Measurements from ENCODE around the gene LTBP2. TPM values are rescaled to one million over a fixed set of nuclear protein-coding genes. Genes with fewer than 3 reads are reported as not detected.

The LTBP2 gene
- total RNA-seq, 2 donors from 2014 or later: 674 to 973 TPM

DNA sequence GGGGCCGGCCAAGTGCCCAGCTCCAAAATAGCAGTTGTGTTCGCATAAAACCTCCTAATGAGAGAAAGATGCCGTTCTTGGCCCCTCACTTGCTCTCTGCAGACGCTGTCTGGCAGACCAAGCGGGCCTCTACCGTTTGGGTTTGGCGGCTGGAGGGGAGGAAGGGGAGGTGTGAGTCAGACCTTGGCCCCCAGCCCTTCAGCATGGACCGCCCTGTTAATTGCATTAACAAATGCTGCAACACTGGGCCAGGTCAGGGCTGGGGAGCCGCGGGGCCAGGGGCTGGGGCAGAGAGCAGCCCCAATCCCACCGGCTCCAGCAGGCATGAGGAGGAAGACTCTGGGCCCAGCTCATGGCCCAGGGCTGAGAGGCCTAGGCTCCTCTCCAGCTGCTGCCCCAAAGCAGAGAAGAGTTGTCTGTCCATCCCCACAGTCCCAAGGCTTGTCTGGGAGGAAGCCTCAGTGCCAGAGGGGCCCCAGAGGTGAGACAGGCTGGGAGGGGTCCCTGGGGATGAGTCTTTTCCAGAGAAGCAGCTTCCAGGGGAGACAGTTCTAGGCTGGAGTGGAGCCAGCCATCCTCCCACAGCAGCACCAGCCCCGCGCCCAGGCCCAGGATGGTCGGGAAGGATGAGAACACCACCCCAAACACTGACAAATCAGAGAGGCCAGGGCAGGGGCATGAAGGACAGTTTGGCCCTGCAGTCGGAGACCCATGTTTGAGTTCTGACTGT lies 16.9 kb downstream of the LTBP2 start:
- peaks cover 67 to 97% of the 10 kb centered on the region in 2 donors for H3K4me1 ChIP-seq (ENCODE audit: control insufficient read depth in 1 of 2, low read depth in 2 of 2)
- ATAC-seq (ENCODE audit: insufficient number of reproducible peaks, low FRiP score, low read depth): no peak

DNA sequence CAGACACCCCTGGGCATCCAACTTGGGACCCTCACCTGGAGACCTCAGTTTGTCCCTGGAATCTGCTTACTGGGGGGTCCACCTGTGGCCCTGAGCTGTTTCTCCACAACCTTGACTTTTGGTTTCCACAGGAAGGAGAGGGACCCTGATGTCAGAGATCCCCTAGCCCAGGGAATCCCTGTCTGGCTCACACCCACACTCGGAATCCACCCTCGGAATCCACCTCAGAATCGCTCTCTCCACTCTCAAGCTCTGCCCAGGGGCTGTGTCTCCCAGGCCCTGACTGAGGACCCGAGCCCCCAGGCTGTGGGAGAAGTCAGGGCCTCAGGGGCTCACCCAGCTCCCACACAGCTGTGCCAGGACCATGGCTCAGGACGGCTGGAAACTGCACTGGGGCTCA lies 17.4 kb downstream of the LTBP2 start:
- no peak for ATAC-seq (ENCODE audit: insufficient number of reproducible peaks, low FRiP score, low read depth)
- no peaks in the 10 kb centered on the region for H3K9me3 ChIP-seq
- no peaks in the 10 kb centered on the region for H3K36me3 ChIP-seq
- H3K4me3 ChIP-seq: peak overlapping the region; percentile 31
- H3K4me1 ChIP-seq (ENCODE audit: control insufficient read depth in 1 of 2, low read depth in 2 of 2): peaks cover 65 to 97% of the 10 kb centered on the region in 2 donors
- H3K27me3 ChIP-seq (replicated peaks; ENCODE audit: insufficient read depth): no peaks in the 10 kb centered on the region
- TF ChIP-seq, protein P1, sequence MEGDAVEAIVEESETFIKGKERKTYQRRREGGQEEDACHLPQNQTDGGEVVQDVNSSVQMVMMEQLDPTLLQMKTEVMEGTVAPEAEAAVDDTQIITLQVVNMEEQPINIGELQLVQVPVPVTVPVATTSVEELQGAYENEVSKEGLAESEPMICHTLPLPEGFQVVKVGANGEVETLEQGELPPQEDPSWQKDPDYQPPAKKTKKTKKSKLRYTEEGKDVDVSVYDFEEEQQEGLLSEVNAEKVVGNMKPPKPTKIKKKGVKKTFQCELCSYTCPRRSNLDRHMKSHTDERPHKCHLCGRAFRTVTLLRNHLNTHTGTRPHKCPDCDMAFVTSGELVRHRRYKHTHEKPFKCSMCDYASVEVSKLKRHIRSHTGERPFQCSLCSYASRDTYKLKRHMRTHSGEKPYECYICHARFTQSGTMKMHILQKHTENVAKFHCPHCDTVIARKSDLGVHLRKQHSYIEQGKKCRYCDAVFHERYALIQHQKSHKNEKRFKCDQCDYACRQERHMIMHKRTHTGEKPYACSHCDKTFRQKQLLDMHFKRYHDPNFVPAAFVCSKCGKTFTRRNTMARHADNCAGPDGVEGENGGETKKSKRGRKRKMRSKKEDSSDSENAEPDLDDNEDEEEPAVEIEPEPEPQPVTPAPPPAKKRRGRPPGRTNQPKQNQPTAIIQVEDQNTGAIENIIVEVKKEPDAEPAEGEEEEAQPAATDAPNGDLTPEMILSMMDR (IDR thresholded peaks at IDR 0.05): no peak
- H3K27ac ChIP-seq: peak overlapping the region; percentile 89 to 96
- DNase-seq (ENCODE audit: low spot score): no peak

More for the DNA sequence above, 16.9 kb downstream of the LTBP2 start:
- peak overlapping the region; percentile 31 for H3K4me3 ChIP-seq
- no peaks in the 10 kb centered on the region for H3K36me3 ChIP-seq
- peak overlapping the region; percentile 89 to 96 for H3K27ac ChIP-seq
- TF ChIP-seq, protein P1 (IDR thresholded peaks at IDR 0.05): no peak
- H3K9me3 ChIP-seq: no peaks in the 10 kb centered on the region
- no peaks in the 10 kb centered on the region for H3K27me3 ChIP-seq (replicated peaks; ENCODE audit: insufficient read depth)
- DNase-seq (ENCODE audit: low spot score): no peak

DNA sequence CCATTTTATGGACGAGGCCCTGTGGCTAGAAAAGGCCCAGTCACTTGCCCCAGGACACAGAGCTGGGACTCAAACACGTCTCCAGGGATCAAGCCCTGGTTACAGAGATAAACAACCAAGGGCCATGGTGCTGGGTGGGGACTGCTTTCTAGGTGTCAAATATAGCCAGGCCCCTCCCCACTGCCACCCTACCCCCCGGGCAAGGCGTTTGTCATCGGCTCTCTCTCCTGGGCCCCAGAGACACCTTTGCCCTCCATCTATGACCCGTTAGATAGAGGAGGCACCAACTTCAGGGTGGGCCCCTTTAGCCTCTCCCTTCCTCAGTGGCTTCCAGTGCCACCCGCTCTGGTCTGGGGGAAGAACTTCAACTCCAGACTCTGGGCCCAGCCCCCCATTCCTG lies 18.0 kb downstream of the LTBP2 start:
- ATAC-seq (ENCODE audit: insufficient number of reproducible peaks, low FRiP score, low read depth) (no peak), DNase-seq (ENCODE audit: low spot score) (no peak)
- peaks cover 62 to 97% of the 10 kb centered on the region in 2 donors for H3K4me1 ChIP-seq (ENCODE audit: control insufficient read depth in 1 of 2, low read depth in 2 of 2)
- H3K27me3 ChIP-seq (replicated peaks; ENCODE audit: insufficient read depth): no peaks in the 10 kb centered on the region
- H3K36me3 ChIP-seq: no peaks in the 10 kb centered on the region
- H3K9me3 ChIP-seq: no peaks in the 10 kb centered on the region
- TF ChIP-seq, protein P1 (IDR thresholded peaks at IDR 0.05): no peak
- H3K4me3 ChIP-seq: no peak overlapping the region
- peak overlapping the region; percentile 89 to 96 for H3K27ac ChIP-seq

DNA sequence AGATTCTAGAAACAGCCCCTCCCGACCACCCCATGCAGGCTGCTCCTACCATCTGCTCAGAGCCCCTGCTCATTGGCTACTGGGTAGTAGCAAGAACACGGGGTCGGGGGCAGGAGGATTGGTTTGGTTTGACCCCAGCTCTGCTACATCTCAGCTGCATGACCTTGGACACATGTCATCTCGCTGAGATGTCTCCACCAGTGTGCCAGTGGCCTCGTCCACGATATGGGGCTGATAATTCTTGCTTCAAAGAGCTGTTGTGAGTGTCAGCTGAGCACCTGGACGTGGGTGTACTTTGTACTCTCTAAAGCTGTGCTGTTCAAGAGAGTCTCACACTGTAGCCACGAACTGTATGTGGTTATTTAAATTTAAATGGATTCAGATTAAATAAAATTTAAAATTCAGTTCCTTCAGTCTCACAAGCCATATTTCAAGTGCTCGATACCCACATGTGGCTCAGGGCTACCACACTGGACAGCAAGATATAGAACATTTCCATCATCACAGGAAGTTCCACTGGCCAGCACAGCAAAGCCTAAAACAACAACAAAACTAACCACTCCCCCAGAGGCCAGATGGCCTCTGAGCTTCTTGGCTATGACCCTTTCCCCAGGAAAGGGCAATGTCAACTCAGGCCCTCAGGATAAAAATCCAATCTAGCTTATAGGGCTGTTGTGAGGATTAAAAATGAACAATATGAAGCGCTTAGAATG lies 18.6 kb downstream of the LTBP2 start:
- DNase-seq (ENCODE audit: low spot score) (no peak), ATAC-seq (ENCODE audit: insufficient number of reproducible peaks, low FRiP score, low read depth) (no peak)
- no peaks in the 10 kb centered on the region for H3K27me3 ChIP-seq (replicated peaks; ENCODE audit: insufficient read depth)
- no peak overlapping the region for H3K4me3 ChIP-seq
- H3K9me3 ChIP-seq: no peaks in the 10 kb centered on the region
- H3K27ac ChIP-seq: peak overlapping the region; percentile 89 to 96
- H3K36me3 ChIP-seq: no peaks in the 10 kb centered on the region
- TF ChIP-seq, protein P1 (IDR thresholded peaks at IDR 0.05): no peak
- peaks cover 59 to 97% of the 10 kb centered on the region in 2 donors for H3K4me1 ChIP-seq (ENCODE audit: control insufficient read depth in 1 of 2, low read depth in 2 of 2)

DNA sequence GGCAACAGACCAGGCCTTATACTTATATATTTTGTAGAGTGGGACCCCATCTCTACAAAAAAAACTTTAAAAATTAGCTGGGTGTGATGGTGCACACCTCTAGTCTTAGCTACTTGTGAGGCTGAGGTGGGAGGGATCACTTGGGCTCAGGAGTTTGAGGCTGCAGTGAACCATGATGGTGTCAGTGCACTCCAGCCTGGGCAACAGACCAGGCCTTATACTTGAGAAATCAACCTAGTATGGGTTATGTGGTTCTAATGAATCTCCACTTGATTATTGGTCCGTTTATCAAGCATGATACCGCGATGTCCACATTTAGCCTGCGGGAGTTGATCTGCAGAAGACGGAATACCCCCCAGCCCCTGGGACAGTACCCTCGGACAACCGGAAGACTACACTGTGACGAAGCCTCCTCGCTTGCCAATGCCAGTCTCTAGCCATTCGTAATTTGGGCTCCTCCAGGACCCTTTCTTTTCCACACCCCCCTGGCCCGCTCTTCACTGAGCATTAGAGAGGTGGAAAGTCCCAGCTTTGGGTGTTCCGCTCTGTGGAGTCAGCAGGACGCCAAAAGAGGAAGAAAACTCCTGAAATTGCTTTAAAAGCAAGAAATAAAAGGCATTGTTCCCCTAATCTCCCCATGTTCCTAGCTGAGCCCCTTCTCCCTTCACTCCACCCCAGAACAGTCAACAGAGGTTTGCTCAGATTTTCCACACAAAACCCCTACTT lies 19.4 kb downstream of the LTBP2 start:
- no peaks in the 10 kb centered on the region for H3K27me3 ChIP-seq (replicated peaks; ENCODE audit: insufficient read depth)
- peaks cover 66 to 97% of the 10 kb centered on the region in 2 donors for H3K4me1 ChIP-seq (ENCODE audit: control insufficient read depth in 1 of 2, low read depth in 2 of 2)
- no peaks in the 10 kb centered on the region for H3K9me3 ChIP-seq
- DNase-seq (ENCODE audit: low spot score) (no peak), ATAC-seq (ENCODE audit: insufficient number of reproducible peaks, low FRiP score, low read depth) (no peak)
- peak overlapping the region; percentile 17 for H3K4me3 ChIP-seq
- peaks cover 2% of the 10 kb centered on the region for H3K36me3 ChIP-seq
- TF ChIP-seq, protein P1 (IDR thresholded peaks at IDR 0.05): no peak
- H3K27ac ChIP-seq: peak overlapping the region; percentile 89 to 96
